Ectodermal cell (in vitro differentiated cells): ENCODE results near the gene C16orf95.

Experiments used
- H3K27ac ChIP-seq: 2 replicates; pipeline ENCODE4 v1.7.0; 2013; ENCODE audit warnings: mild to moderate bottlenecking, low read depth, low read length; ENCODE audit not compliant: insufficient read depth, poor library complexity, severe bottlenecking
- H3K27me3 ChIP-seq: 2 replicates; pipeline ENCODE4 v1.7.0; 2013; ENCODE audit warnings: mild to moderate bottlenecking, low read length; ENCODE audit not compliant: insufficient read depth, control insufficient read depth, poor library complexity, severe bottlenecking
- H3K36me3 ChIP-seq: one replicate; pipeline ENCODE4 v1.7.0; 2013; ENCODE audit warnings: low read length; ENCODE audit not compliant: control insufficient read depth, insufficient read depth
- H3K4me1 ChIP-seq: one replicate; pipeline ENCODE4 v1.7.0; 2013; ENCODE audit warnings: low read length; ENCODE audit not compliant: control insufficient read depth, insufficient read depth
- H3K4me3 ChIP-seq: 2 replicates; pipeline ENCODE4 v1.7.0; 2013; ENCODE audit warnings: low read depth, low read length, control low read depth; ENCODE audit not compliant: insufficient read depth
- H3K9me3 ChIP-seq: 2 replicates; pipeline ENCODE4 v1.7.0; 2013; ENCODE audit warnings: mild to moderate bottlenecking, low read length, moderate library complexity; ENCODE audit not compliant: control insufficient read depth
- WGBS, 2 experiments: methylation state at CpG; one replicate each; pipeline ENCODE4 v1.1.7; 2013; ENCODE audit warnings: missing lambda C conversion rate in 2 of 2; 5-methylcytosine and 5-hydroxymethylcytosine counted together

C16orf95 gene

GRCh38 chr16:87255866-87256265 lies 61.3 kb downstream of the C16orf95 start:
- 93% methylated on average over 13 of the region's 13 CpGs for WGBS, 2 experiments
- no peak overlapping the region for H3K4me3 ChIP-seq

GRCh38 chr16:87254734-87255133 lies 62.5 kb downstream of the C16orf95 start:
- H3K27ac ChIP-seq = no peak overlapping the region
- H3K27me3 ChIP-seq = no peaks in the 10 kb centered on the region
- H3K4me1 ChIP-seq = no peaks in the 10 kb centered on the region
- no peak overlapping the region for H3K4me3 ChIP-seq
- 91% methylated on average over 9 of the region's 9 CpGs for WGBS, 2 experiments
- no peaks in the 10 kb centered on the region for H3K9me3 ChIP-seq
- no peaks in the 10 kb centered on the region for H3K36me3 ChIP-seq

More at GRCh38 chr16:87255866-87256265, 61.3 kb downstream of the C16orf95 start:
- Histone ChIP-seq H3K27me3 (no peaks in the 10 kb centered on the region), H3K36me3 (no peaks in the 10 kb centered on the region), H3K9me3 (no peaks in the 10 kb centered on the region), H3K4me1 (no peaks in the 10 kb centered on the region), H3K27ac (no peak overlapping the region)

GRCh38 chr16:87254296-87254695 lies 62.9 kb downstream of the C16orf95 start:
- WGBS, 2 experiments = 94 to 95% methylated on average over 10 of the region's 10 CpGs
- Histone ChIP-seq H3K4me1 (no peaks in the 10 kb centered on the region), H3K36me3 (no peaks in the 10 kb centered on the region), H3K4me3 (no peak overlapping the region), H3K27me3 (no peaks in the 10 kb centered on the region), H3K27ac (no peak overlapping the region), H3K9me3 (no peaks in the 10 kb centered on the region)

- Histone ChIP-seq H3K27me3 (no peaks in the 10 kb centered on the region), H3K27ac (no peak overlapping the region), H3K36me3 (no peaks in the 10 kb centered on the region), H3K4me1 (no peaks in the 10 kb centered on the region), H3K4me3 (no peak overlapping the region), H3K9me3 (no peaks in the 10 kb centered on the region)
- 90 to 91% methylated on average over 7 of the region's 7 CpGs for WGBS, 2 experiments
Observed at GRCh38 chr16:87253536-87253935, 63.7 kb downstream of the C16orf95 start.
